HG03460 (cell line): ENCODE measurements around the gene CBFA2T3.
"Not testable (repeated sequence)": the region's sequence is repeated elsewhere in the genome, so short reads cannot be mapped to it uniquely, and the experiment has no call there.

Source experiments
- ATAC-seq: cut with Tn5 transposase; IDR thresholded peaks from one replicate; pipeline ENCODE4 v1.9.1; 2021; ENCODE audit not compliant: unreplicated experiment

Gene CBFA2T3

GRCh38 chr16:88894681-88895300, 82.2 kb downstream of the CBFA2T3 start:
- ATAC-seq, result no peak

GRCh38 chr16:88894266-88894665, 82.7 kb downstream of the CBFA2T3 start:
- ATAC-seq, result not testable (repeated sequence)

GRCh38 chr16:88893127-88893968, 83.7 kb downstream of the CBFA2T3 start:
- ATAC-seq, result no peak

DNA sequence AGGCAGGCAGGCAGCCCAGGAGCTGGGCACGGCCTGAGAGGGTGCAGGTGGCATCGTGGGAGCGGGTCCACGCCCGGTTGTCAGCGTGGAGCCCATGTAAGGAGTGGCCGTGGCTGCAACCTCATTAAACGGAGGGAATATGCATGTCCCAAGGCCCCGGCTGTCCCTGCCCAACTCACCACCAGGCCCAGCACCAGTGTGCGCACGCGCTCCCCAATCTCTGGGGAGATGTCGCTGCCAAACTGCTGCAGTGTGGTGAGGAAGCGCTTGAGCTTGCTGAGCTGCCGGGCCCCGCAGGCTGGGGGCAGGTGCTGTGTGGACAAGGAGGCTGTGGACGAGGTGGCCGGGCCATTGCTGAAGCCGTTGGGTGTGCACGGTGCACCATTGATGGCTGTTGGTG, 84.9 kb downstream of the CBFA2T3 start:
- ATAC-seq, result no peak

GRCh38 chr16:88891083-88891482, 85.9 kb downstream of the CBFA2T3 start:
- no peak for ATAC-seq

DNA sequence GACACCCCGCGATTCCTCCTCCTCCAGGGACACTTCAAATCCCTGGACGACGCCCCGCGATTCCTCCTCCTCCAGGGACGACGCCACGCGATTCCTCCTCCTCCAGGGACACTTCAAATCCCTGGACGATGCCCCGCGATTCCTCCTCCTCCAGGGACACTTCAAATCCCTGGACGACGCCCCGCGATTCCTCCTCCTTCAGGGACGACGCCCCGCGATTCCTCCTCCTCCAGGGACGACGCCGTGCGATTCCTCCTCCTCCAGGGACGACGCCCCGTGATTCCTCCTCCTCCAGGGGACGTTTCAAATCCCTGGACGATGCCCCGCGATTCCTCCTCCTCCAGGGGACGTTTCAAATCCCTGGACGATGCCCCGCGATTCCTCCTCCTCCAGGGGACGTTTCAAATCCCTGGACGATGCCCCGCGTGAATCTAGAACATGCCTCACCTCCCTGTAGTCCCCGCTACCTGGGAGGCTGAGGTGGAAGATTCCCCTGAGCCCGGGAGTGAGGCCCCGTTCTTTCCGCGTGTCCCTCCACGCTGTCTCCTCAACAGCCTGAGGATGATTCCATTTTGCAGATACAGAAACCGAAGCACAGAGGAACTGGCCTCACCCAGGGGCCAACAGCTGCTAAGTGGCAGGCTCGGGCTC, 87.2 kb downstream of the CBFA2T3 start:
- not testable (repeated sequence) for ATAC-seq

- ATAC-seq, result no peak
These were observed 88.3 kb downstream of the CBFA2T3 start for GRCh38 chr16:88888461-88889387.

- ATAC-seq, result no peak
These were observed 89.0 kb downstream of the CBFA2T3 start for GRCh38 chr16:88888057-88888456.

GRCh38 chr16:88886845-88887521, 90.0 kb downstream of the CBFA2T3 start:
- ATAC-seq, result no peak

- no peak for ATAC-seq
These were observed 90.6 kb downstream of the CBFA2T3 start for GRCh38 chr16:88886420-88886844.

- no peak for ATAC-seq
These were observed 91.2 kb downstream of the CBFA2T3 start for GRCh38 chr16:88885693-88886280.

DNA sequence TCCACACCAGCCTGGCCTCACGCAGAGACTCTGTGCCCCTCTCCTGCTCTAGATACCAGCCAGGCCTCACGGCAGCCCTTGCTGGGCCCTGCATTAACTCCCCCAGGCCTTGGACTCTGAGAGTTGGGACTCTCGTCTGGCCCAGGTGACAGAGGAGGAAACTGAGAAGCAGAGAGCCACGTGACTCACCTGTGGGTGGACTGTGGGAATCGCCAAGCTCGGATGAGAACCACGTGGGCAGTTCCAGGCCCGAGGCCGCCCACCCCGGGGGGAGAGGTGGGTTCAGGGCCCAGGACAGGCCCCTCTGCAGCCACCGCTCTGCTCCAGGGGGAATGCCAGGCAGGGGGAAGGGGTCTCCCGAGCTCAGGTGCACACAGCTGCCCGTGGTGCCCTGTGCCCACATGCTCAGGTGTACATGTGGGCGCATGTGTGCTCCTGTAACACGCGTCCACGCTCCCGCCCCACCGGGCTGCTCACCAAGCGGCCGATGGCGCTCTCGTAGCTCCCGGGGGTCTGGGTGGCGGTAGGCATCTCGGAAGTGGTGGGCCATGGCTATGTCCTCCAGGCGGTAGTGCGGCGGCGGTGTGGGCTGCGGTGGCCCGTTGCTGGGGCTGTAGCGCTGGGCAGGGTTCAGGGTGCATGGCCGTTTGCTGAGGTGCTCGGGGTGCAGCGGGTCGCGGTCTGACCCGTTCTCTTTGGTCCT, 92.3 kb downstream of the CBFA2T3 start:
- no peak for ATAC-seq

DNA sequence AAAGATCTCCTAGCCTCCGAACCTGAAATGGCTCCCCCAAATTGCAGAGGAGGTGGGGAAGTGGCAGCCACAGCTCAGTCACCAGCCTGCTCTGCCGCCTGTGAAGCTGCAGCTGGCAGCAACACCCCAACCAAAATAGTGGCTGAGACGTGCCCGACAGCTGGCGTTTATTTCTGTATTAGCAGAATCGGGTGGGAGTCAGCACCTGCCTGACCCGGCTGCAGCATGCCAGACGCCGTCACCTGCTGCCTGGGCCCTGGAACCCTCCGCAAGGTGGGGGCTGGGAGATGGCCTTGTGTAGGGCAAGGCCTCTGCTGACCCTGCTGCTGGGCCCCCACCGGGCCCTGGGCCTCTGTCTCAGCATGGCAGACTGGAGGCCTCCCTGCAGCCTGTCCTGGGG, 93.1 kb downstream of the CBFA2T3 start:
- no peak for ATAC-seq

DNA sequence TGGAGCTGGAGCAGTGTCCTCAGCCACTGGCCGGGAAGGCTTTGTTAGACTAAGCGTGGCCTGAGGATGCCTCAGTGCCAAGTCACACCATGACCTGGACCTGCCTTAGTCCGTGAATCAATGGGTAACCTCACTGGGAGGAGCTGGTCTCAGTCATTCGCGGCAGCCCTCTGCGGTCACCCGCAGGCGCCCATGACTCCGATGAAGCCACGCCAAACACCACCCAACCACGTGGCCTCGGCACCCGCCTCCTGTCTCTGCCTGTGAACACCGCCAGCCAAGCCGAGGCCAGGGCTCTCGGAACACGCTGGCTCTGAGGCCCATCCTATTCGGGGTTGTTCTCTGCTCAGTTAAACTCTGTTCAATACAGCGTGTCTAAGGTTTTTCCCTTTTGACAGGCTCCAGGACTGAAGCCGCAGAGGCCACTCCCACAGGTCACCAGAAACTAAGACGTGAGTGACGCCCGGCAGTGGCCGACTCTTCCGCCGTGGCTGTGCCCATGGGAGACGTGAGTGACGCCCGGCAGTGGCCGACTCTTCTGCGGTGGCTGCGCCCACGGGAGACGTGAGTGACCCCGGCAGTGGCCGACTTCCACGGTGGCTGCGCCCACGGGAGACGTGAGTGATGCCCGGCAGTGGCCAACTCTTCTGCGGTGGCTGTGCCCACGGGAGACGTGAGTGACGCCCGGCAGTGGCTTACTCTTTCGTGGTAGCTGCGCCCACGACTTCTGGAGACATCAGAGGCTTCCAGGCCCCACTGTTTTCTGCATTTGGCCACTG, 93.7 kb downstream of the CBFA2T3 start:
- no peak for ATAC-seq

DNA sequence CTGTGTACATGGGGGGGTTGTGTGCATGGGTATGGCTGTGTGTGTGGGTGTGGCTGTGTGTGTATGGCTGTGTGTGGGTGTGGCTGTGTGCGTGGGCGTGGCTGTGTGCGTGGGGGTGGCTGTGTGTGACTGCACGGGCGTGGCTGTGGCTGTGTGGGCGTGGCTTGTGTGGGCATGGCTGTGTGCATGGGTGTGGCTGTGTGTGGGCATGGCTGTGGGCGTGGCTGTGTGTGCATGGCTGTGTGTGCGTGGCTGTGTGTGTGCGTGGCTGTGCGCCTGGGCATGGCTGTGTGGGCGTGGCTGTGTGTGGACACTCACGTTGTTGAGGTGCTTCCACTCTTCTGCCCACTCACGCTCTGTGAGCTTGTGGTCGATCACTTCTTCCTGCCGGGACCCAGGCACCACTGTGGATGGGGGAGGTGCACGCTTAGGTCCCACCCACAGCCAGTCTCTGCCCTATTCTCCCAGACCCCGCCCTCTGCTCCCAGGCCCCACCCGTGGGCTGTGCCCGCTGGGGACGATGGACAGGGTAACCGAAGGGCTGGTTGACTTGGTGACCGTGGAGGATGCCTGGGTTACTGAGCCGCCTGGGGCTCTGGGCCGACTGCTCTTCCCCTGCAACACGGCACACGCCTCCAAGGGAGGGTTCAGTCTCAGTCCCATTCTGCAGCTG, 94.5 kb downstream of the CBFA2T3 start:
- ATAC-seq, result no peak

DNA sequence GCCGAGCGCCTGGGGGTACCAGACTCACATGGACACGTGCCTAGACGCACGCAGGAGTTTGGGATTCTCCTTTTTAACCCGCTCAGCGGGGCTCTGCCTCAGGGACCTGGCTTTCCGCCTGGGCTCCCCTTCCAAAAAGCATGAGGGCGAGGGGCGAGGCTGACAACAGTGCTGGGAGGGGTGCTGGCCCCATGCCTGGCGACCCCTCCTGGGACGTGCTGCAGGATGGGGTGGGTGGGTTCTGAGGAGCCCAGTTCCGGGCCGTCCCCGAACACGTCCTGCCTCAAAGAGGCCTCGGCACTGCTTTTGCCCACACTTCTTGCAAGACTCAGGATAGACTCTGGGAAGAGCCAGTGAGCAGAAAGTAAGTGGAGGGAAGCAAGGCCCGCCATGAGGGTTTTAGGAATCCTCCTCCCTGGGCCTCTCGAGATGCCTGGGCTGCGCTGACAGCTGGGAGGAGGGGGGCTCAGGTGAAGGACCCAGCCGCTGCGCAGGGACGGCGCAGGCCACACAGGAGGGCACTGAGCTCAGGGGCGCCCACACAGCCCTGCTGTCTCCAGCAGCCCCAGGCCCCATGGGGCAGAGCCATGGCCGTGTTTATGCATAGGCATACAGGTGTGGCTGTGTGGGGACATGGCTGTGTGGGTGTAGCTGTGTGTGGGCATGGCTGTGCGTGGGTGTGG, 95.2 kb downstream of the CBFA2T3 start:
- ATAC-seq, result no peak

DNA sequence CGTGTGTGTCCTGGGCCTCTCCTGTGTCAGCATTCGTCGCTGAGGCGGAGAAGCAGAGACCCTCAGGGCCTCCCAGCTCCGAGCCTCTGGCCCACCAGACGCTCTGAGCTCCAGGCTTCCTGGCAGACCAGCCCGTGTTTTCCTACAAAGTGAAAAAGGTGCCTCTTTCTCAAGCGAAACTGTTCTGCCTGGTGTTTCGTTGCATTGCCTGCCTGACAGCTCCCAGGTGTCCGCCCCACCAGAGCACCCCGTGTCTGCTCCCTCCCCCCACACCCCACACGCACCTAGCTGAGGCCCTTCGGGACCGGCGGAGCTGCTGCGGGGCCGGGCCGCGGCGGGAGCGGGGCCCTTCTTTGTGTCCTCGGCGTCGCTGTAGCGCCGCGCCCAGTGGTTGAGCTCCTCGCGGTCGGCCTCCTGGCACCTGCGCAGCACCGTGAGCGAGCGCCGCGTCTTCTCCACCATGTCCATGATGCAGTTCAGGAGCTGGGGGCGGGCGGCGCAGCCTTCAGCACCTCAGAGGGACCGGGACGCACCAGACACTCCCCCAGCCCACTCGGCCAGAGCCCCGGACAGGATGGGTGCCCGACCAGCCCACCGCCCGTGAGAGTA, 95.9 kb downstream of the CBFA2T3 start:
- no peak for ATAC-seq
